Smooth muscle cell of bladder (primary cell): ENCODE measurements around the gene TRIM49D1. TPM values are rescaled to one million over a fixed set of nuclear protein-coding genes. Genes with fewer than 3 reads are reported as not detected.

Experiments used
- total RNA-seq: library from RNA; depleted of rRNA; stranded (reverse); fragments of >200 nt; gene quantifications from 2 replicates; pipeline ENCODE4 v1.2.3, GENCODE V29; 2014

TRIM49D1 gene, protein sequence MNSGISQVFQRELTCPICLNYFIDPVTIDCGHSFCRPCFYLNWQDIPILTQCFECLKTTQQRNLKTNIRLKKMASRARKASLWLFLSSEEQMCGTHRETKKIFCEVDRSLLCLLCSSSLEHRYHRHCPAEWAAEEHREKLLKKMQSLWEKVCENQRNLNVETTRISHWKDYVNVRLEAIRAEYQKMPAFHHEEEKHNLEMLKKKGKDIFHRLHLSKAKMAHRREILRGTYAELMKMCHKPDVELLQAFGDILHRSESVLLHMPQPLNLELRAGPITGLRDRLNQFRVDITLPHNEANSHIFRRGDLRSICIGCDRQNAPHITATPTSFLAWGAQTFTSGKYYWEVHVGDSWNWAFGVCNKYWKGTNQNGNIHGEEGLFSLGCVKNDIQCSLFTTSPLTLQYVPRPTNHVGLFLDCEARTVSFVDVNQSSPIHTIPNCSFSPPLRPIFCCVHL
- not detected in 2 replicates for total RNA-seq

DNA sequence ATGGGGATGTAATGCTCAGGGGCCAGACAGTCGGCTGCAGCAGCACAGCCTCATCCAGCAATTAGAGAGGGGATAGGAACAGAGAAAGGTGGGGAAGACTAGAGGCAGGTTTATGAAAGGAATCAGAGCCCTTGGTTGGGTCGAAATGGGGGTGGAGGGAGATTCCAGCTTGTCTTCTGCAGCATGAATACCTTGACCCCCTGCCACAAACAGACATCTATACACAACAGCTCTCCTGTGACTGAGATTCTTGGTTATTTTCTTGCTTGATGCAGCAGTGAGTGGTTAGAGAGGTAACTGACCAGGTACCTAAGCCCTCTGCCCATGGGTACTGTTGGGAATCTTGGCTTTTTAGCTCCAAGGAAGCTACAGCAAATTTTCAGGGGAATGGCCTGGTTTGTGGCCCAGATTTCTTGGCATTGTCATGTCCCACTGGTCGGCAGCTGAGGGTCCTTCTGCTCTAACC, at the start of gene TRIM49D1:
TRIM49D1 (minus strand) TSS at position 51 of the 466 bp plus-strand sequence. CDS start 4,535 bp downstream, outside the sequence.

DNA sequence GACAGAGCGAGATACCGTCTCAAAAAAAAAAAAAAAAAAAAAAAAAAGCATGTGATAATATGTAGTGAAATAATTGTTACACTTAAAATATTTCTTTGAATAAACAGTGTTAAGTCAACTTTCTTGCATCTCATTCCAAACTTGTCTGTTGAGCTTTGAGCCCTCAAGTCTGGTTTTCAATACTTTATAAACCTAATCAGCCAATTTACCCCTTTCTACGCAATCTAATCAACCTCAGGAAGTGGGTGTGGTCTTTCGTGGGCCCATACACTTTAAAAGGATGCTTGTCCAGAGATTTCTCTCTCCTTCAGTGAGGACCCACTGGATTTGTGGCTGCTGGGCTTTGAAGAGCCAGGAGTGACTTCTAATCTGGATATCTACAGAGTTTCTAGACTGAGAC, 43.7 kb upstream of the TRIM49D1 start, which contains the start of gene TRIM64:
TRIM64 (plus strand) TSS at position 301 of the 400 bp plus-strand sequence. CDS start 2,467 bp downstream, outside the sequence.

DNA sequence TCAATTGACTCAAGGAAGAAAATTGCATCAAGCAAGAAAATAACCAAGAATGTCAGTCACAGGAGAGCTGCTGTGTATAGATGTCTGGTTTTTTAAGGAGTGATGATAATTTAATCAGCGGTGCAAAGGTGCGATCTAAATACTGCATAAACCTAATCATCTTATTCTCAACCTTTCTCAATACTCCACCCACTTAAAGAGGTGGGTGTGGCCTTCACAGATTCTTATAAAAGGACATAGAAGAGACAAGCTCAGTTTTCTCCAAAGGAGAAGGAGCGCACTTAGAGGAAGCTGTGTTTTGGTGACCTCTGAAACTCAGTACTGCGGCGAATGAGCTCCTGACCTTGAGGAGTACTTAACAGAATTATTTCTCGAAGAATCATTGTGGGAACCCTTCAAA, 1.7 kb upstream of the TRIM49D1 start, which contains the start of gene TRIM49D2:
TRIM49D2 (plus strand) TSS at position 301 of the 400 bp plus-strand sequence. CDS start 2,698 bp downstream, outside the sequence.

Other genes starting within 250 kb of the TRIM49D1 start
- not detected in 2 replicates for gene TRIM77, start 211.9 kb downstream of the TRIM49D1 start, total RNA-seq
- gene TRIM49, start 113.7 kb downstream of the TRIM49D1 start, total RNA-seq: not detected in 2 replicates
- under 0.01 TPM in 1 of 2 replicates, not detected in the other for gene TRIM64B, start 43.8 kb downstream of the TRIM49D1 start, total RNA-seq
- not detected in 2 replicates for gene TRIM49D2, start 1.8 kb upstream of the TRIM49D1 start, total RNA-seq
- not detected in 2 replicates for gene TRIM64, start 43.8 kb upstream of the TRIM49D1 start, total RNA-seq
- gene TRIM49C, start 108.9 kb upstream of the TRIM49D1 start, total RNA-seq: not detected in 2 replicates
- not detected in 2 replicates for gene UBTFL1, start 163.7 kb upstream of the TRIM49D1 start, total RNA-seq
- gene NAALAD2, start 212.4 kb upstream of the TRIM49D1 start, total RNA-seq: 0.14 and 0.28 TPM in 2 replicates